ENCODE measurements around the gene PIM1.
"Not testable (repeated sequence)": the region's sequence is repeated elsewhere in the genome, so short reads cannot be mapped to it uniquely, and the experiment has no call there.

Gene PIM1

DNA sequence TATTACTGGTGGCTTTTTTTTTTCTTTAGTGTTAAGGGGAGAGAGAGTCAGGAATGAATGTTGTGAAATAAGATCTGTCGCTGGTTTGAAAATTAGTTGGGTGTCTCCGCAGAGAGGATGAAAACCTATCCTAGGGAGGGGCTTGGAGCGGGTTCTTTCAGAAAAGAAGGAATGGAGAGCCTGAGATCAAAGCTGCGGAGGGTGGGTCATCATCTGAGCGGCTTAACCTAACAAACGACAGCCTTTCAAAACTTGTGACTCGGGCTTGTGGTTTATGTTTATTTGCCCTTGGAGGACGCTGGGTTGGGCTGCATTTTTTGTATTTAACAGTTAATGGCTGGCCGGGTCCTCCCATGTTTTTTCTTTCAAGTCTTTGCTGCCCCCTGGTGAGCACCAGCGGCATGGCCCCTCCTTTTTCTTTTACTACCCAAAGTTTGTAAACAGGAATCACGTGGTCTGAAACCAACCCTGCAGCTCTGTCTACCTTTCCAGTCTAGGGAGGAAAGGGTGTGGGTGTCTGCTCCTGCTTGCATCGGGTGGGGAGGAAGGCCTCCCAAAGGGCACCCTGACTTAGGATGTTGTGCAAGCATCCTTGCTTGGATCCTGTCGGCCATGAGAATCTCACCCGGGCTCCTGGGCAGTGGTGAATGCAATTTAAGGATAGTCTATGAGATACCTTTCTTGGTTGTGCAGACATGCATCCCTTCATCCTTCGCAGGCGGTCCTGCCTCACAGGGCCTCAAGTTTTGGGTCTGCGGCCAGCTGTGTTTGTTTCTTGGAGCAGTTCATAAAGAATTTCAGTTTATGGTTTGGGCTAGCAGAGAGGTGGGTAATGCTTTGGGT lies 2.2 kb downstream of the PIM1 start:
- peak; percentile 90 for DNase-seq

DNA sequence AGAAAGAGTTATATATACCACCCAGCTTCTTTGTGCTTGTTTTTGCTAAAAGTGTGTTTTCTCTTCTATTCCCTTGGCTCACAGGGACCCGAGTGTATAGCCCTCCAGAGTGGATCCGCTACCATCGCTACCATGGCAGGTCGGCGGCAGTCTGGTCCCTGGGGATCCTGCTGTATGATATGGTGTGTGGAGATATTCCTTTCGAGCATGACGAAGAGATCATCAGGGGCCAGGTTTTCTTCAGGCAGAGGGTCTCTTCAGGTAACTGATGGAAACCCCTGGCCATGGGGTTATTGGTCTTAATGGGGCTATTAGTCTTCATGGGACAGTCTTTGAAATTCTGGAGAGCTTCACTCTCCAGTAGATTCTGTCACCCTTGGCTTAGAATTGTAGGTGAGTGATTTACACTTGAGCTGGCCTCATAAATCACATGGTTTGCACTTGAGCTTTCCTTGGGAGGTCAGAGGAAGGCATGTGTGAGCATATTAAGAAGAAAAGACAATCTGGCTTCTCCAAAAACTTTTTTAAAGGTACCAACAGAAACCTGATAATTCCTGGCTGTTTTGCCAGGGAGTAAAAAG lies 3.0 kb downstream of the PIM1 start:
- DNase-seq: no peak

DNA sequence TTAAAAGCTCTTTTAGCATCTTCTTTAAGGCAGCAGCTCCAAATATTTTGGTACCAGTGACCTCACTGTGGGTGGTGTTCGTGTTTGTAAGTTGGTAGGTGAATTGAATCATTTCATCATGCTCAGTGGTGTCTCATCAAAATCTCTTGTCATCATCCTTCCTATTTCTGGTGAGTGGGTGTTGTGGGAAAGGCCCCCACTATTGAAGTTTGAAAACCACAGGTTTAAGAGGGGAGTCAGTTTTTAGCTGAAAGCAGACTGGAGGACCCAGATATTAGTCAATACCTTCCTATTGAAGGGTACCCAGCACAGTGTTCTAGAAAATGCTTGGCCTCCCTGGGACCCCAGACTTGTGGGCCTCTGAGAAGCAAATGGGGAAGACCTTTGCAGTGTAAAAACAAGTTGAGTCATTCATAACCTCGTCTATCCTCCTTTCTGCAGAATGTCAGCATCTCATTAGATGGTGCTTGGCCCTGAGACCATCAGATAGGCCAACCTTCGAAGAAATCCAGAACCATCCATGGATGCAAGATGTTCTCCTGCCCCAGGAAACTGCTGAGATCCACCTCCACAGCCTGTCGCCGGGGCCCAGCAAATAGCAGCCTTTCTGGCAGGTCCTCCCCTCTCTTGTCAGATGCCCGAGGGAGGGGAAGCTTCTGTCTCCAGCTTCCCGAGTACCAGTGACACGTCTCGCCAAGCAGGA lies 3.7 kb downstream of the PIM1 start:
- peak; percentile 65 for DNase-seq

DNA sequence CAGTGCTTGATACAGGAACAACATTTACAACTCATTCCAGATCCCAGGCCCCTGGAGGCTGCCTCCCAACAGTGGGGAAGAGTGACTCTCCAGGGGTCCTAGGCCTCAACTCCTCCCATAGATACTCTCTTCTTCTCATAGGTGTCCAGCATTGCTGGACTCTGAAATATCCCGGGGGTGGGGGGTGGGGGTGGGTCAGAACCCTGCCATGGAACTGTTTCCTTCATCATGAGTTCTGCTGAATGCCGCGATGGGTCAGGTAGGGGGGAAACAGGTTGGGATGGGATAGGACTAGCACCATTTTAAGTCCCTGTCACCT lies 4.2 kb downstream of the PIM1 start:
- DNase-seq: no peak

DNA sequence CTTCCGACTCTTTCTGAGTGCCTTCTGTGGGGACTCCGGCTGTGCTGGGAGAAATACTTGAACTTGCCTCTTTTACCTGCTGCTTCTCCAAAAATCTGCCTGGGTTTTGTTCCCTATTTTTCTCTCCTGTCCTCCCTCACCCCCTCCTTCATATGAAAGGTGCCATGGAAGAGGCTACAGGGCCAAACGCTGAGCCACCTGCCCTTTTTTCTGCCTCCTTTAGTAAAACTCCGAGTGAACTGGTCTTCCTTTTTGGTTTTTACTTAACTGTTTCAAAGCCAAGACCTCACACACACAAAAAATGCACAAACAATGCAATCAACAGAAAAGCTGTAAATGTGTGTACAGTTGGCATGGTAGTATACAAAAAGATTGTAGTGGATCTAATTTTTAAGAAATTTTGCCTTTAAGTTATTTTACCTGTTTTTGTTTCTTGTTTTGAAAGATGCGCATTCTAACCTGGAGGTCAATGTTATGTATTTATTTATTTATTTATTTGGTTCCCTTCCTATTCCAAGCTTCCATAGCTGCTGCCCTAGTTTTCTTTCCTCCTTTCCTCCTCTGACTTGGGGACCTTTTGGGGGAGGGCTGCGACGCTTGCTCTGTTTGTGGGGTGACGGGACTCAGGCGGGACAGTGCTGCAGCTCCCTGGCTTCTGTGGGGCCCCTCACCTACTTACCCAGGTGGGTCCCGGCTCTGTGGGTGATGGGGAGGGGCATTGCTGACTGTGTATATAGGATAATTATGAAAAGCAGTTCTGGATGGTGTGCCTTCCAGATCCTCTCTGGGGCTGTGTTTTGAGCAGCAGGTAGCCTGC lies 4.8 kb downstream of the PIM1 start:
- no peak for DNase-seq

DNA sequence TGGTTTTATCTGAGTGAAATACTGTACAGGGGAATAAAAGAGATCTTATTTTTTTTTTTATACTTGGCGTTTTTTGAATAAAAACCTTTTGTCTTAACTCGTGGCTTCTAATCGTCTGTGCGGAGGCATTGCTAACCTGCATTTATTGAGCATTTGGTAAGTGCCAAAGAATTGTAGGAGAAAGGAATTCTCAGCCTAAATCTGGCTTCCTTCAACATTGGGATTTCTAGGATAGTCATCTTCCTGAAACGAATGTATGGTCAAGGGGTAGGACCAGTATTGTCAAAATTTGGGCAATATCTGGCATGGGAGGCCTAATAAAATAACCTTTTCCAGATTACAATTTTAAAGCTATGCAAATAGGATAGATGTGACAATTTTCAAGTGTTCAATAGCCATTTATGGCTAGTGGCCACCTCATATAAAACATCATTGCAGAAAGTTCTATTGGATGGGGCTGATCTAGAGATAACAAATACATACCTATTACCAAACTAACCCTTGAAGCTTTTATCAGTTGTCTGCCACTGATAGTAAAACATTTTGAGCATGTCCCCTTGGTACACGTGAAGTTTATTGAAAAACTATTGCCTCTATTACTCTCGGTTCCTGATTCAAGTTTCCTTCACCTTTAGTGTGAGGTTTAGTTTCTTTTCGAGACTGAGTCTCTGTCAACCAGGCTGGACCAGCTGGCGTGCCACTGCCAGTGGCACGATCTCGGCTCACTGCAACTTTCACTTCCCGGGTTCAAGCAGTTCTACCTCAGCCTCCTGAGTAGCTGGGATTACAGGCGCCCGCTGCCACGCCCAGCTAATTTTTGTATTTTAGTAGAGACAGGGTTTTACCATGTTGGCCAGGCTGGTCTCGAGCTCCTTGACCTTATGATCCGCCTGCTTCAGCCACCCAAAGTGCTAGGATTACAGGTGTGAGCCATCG lies 5.6 kb downstream of the PIM1 start:
- no peak for DNase-seq

DNA sequence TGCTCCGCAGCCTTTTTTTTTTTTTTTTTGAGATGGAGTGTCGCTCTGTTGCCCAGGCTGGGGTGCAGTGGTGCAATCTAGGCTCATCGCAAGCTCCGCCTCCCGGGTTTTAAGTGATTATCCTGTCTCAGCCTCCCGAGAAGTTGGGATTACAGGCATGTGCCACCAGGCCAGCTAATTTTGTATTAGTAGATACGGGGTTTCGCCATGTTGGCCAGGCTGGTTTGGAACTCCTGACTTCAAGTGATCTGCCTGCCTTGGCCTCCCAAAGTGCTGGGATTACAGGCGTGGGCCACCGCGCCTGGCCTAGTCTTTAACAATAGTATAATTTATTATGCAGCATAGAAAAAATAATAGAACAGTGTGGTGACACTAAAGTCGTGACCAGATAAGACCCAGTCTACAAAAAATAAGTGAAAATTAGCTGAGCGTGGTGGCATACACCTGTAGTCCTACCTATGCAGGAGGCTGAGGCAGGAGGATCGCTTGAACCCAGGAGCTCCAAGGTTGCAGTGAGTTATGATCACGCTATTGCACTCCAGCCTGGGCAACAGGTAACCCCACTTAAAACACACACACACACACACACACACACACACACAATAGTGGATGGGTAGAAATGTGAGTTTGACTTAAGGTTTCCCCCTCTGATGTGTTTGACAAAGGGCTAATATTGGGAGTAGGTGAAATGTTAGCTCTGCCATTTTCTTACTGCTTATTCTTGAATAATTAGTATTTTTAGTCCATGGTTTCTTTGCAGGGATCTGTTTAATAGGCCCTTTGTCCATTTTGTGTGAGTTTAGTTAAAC lies 6.5 kb downstream of the PIM1 start:
- DNase-seq: no peak

DNA sequence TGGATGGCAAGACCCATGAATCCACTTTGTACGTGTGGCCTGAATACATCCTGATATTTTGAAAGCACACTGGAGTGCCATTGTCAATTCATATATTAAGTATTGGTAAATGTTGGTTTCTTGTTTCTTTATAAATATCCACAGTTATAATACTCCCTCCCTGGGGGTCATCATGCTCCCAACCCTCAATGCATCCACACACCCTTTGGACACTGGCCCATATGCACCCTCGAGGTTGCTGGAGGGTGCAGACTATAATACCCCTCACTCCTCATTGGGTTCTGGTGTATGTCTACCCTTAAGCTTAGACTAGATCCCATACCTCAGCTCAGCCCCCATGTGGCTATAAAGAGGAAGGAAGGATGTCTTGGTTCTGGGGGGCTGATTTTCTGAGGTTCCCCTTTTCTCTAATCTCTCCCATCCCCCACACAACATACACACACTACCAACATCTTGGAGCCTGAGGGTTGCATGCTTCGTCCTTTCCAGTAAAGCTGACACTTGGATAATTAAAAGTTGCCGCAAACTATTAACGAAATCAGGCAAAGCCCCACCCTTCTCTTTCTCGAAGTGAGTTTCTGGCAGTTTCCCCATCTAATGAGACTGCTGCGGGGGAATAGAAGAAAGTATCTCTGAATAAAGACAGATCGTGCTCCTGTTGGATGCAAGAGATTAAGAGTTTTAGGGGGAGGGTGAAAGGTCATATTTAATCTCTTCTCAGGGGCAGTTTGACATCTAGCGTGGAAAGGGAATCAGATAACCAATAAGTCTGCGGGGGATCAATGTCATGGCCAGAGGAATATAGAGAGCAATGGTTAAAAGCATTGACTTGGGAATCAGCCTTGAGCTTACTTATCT lies 7.4 kb downstream of the PIM1 start:
- DNase-seq: no peak

DNA sequence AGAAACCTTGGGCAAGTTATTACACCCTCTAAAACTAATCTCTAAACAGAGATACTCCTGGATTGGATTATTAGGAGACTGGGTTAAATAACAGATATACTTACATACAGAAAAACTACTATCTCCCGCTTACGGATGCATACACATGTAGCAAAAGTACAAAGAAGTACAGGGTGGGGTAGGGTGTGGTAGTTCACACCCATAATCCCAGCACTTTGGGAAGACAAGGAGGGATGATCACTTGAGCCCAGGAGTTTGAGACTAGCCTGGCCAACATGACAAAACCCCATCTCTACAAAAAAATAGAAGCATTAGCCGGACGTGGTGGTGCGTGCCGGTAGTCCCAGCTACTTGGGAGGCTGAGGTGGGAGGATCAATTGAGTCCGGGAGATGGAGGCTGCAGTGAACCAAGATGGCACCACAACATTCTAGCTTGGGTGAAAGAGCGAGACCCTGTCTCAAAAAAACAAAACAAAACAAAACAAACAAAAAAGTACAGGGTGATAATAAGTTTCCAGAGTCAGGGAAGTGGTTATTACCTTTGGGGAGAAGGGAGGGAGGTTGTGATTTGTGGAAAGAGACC lies 8.1 kb downstream of the PIM1 start:
- no peak for DNase-seq

DNA sequence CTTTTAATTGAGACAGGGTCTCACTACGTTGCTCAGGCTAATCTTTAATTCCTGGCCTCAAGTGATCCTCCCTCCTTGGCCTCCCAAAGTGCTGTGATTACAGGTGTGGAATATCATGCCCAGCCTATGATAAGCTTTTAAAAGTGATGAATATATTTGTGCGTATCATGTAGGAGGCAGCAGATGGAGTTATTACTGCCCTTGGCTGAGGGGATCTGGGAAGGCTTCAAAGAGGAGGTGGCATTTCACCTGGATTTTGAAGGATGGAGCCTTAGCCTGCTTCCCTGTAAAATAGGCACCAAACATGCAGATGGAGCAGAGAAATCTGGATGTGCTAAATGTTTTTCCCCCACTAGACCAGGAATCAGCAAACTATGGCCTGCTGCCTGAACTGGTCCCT lies 10.1 kb downstream of the PIM1 start:
- DNase-seq: no peak

DNA sequence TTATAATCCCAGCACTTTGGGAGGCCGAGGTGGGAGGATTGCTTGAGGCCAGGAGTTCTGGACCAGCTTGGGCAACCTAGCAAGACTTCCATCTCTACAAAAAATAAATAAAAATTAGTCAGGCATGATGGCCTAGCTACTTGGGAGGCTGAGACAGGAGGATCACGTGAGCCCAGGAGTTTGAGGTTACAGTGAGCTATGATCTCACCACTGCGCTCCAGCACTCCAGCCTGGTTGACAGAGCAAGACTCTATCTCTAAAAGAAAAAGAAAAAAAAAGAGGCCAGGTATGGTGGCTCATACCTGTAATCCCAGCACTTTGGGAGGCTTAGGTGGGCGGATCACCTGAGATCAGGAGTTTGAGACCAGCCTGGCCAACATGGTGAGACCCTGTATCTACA lies 10.7 kb downstream of the PIM1 start:
- DNase-seq: not testable (repeated sequence)

DNA sequence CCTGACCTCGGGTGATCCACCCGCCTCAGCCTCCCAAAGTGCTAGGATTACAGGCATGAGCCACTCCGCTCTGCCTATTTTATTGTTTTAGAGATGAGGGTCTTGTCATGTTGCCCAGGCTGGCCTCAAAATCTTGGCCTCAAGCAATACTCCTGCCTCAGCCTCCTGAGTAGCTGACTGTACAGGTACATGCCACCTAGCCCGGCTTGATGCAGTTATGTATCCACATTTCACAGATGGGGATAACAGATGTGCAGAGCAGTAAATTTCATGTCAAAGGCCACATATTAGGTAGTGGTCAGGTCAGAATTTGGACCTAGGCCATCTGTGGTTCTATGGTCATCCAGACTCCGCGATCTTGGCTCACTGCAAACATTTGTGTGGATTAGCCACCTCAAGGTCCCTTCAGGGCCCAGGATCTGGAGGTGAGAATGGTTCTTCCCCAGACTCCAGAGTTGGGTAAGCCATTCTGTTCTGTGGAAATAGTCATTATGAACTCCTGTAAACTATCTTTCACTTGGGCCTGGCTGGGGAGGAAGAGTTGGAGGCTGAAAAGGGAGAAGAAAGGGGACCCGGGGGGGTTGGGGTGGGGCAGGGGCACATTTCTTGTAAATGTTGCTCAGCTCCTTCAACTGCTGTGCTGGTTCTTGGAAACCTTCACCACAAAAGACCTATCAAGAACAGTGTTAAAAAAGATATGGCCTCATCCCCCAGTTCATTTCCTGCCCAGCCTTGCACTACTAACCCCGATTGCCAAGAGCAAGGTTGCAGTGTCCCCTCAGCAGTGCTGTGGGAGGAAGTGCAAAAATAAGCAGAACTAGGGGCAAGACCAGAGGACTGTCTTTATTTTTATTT lies 13.0 kb downstream of the PIM1 start:
- DNase-seq: peak; percentile 66

DNA sequence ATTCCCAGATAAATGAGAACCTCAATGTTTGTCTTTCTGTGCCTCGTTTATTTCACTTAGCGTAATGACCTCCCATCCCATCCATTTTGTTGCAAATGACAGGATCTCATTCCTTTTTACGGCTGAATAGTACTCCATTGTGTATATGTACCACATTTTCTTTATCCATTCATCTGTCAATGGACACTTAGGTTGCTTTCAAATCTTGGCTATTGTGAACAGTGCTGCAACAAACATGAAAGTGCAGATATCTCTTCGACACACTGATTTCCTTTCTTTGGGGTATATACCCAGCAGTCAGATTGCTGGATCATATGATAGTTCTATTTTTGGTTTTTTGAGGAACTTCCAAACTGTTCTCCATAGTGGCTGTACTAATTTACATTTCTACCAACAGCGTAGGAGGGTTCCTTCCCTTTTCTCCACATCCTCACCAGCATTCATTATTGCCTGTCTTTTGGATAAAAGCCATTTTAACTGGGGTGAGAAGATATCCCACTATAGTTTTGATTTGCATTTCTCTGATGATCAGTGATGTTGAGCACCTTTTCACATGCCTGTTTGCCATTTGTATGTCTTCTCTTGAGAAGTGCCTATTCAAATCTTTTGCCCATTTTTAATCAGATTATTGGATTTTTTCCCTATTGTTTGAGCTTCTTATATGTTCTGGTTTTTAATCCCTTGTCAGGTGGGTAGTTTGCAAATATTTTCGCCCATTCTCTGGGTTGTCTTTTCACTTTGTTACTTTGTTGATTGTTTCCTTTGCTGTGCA lies 16.2 kb downstream of the PIM1 start:
- not testable (repeated sequence) for DNase-seq

DNA sequence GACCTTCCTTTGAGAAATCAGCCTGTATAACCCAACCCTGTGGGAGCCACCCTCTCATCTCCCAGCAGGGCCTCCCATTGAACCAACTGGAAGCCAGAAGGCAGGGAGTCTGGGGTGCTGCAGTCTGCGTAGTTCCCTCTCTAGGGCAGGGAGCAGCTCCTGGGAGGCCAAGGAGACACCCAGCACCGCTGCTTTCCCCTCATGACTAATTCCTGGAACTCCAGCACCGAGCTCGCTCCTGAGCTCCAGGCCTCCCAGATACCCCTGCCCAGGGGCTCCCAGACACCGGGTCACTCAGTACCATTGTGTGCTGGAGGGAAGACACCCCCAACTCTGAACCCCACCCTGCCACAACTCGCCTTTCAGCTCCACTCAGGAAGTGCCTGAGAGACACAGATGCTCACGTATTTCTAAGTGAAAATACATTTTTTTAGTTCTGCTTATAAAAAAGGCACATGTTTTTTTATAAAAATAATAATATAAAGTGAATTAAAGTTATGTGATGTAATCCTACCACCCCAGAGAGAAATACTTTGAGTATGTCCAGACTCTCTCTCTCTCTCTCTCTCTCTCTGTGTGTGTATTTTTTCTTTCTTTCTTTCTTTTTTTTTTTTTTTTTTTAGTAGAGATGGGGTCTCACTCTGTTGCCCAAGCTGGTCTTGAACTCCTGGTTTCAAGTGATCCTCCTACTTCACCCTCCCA lies 17.5 kb downstream of the PIM1 start:
- no peak for DNase-seq

DNA sequence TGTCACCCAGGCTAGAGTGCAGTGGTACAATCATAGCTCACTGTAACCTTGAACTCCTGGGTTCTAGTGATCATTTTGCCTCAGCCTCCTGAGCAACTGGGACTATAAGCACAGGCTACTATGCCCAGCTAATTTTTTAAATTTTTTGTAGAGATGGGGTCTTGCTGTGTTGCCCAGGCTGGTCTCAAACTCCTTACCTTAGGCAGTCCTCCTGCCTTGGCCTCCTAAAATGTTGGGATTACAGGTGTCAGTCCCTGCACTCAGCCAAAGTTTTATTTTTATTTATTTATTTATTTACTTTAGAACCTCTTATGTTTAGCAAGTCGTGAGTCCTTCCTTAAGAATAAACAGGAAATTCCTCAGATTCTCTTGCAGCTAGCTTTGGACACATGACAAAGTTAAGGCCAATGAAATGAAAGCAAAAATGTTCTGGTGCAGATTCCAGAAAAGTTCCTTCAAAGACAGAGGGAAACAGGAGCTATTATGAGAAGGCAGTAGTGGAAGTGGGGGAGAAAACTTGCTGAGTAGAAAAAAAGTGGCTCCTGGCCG lies 19.1 kb downstream of the PIM1 start:
- DNase-seq: no peak

DNA sequence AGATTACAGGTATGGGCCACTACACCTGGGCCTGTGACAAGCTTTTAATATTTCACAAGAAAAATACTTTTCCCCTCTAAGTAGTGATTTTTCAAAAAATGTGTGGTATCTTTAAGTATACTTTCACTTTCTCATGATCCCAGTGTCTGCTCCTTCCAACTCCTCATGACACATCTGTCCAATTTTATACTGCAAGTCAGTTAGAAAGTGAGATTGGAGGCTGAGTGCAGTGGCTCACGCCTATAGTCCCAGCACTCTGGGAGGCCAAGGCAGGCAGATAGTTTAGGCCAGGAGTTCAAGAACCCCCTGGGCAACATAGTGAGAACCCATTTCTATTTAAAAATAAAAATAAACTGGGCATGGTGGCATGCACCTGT lies 20.2 kb downstream of the PIM1 start:
- peak; percentile 38 for DNase-seq

DNA sequence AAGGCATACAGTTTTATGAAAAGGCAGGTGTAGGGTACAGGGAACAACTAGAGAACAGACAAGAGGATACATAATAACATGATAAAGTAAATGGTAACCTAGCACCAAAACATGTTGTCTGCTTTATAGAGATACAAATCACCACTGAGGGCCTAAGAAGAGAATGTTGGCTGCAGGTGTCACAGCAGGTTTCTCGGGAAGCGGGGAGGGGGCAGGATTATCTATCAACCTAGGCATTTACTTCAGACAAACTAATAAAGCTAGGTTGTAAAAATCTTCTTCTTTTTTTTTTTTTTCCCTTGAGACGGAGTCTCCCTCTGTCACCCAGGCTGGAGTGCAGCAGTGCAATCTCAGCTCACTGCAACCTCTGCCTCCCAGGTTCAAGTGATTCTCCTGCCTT lies 22.7 kb downstream of the PIM1 start:
- DNase-seq: no peak

Measured in stimulated activated CD4-positive, alpha-beta T cell treated with anti-CD3 and anti-CD28 coated beads, Interleukin-15, amount 100 ng/mL, for 24 hours (primary cell).